LNCaP clone FGC (cell line): ENCODE measurements around the gene C2CD4A.

Experiments used
- DNase-seq: peaks from one replicate; pipeline ENCODE4 v3.0.0-alpha.2; 2011; ENCODE audit warnings: low read depth
- H3K4me3 ChIP-seq: 2 replicates; pipeline ENCODE4 v1.5.1; 2011; ENCODE audit warnings: mild to moderate bottlenecking, low read depth, low read length, control low read depth
- CTCF ChIP-seq: IDR thresholded peaks from 2 replicates; pipeline ENCODE4 v1.5.1; 2012; ENCODE audit warnings: mild to moderate bottlenecking; ENCODE audit not compliant: control insufficient read depth, insufficient read depth; ENCODE audit errors: extremely low read depth

Gene C2CD4A

GRCh38 chr15:62087671-62088352 is 21.0 kb downstream of the C2CD4A start:
- no peak for DNase-seq
- no peak for TF ChIP-seq CTCF
- H3K4me3 ChIP-seq = no peak overlapping the region

- no peak for DNase-seq
Measured at GRCh38 chr15:62088353-62088693, 21.5 kb downstream of the C2CD4A start.

GRCh38 chr15:62089616-62090015 is 22.8 kb downstream of the C2CD4A start:
- H3K4me3 ChIP-seq = no peak overlapping the region
- no peak for TF ChIP-seq CTCF
- no peak for DNase-seq

More at GRCh38 chr15:62088353-62088693, 21.5 kb downstream of the C2CD4A start:
- TF ChIP-seq CTCF = no peak
- H3K4me3 ChIP-seq = no peak overlapping the region

GRCh38 chr15:62090988-62091387 is 24.2 kb downstream of the C2CD4A start:
- no peak for TF ChIP-seq CTCF
- no peak for DNase-seq
- H3K4me3 ChIP-seq = no peak overlapping the region

- TF ChIP-seq CTCF = no peak
- H3K4me3 ChIP-seq = no peak overlapping the region
- DNase-seq = no peak
Measured at GRCh38 chr15:62093809-62094208, 27.0 kb downstream of the C2CD4A start.

- TF ChIP-seq CTCF = no peak
- no peak for DNase-seq
Measured at GRCh38 chr15:62094388-62094787, 27.6 kb downstream of the C2CD4A start.

GRCh38 chr15:62099094-62099601 is 32.4 kb downstream of the C2CD4A start:
- no peak for TF ChIP-seq CTCF
- no peak overlapping the region for H3K4me3 ChIP-seq
- peak; percentile 37 for DNase-seq

More at GRCh38 chr15:62094388-62094787, 27.6 kb downstream of the C2CD4A start:
- no peak overlapping the region for H3K4me3 ChIP-seq
